IMR-90 (cell line): ENCODE data around the gene SMYD5.

Source experiments
- CTCF ChIP-seq: conservative IDR thresholded peaks from 2 replicates; pipeline ENCODE4 v1.5.1; 2012; ENCODE audit warnings: mild to moderate bottlenecking, low read depth, low read length, improper control_type of control experiment
- MAZ ChIP-seq: IDR thresholded peaks from 2 replicates; pipeline ENCODE4 v1.6.1; 2012; ENCODE audit warnings: low read depth, mild to moderate bottlenecking, low read length, improper control_type of control experiment, moderate library complexity, borderline replicate concordance
- POLR2A ChIP-seq: IDR thresholded peaks from 2 replicates; pipeline ENCODE4 v1.6.1; 2012; ENCODE audit warnings: mild to moderate bottlenecking, low read depth, low read length
- RAD21 ChIP-seq: IDR thresholded peaks from 2 replicates; pipeline ENCODE4 v1.6.1; 2012; ENCODE audit warnings: low read length, improper control_type of control experiment
- RFX5 ChIP-seq: IDR thresholded peaks from 2 replicates; pipeline ENCODE4 v1.8.0; 2012; ENCODE audit warnings: low read depth, mild to moderate bottlenecking, low read length, moderate library complexity

- no peak for TF ChIP-seq MAZ
- TF ChIP-seq CTCF = no peak
- no peak for TF ChIP-seq RFX5
- TF ChIP-seq POLR2A = no peak
- TF ChIP-seq RAD21 = no peak
These were observed 24.1 kb downstream of the SMYD5 start for GRCh38 chr2:73238149-73238548.
